Measurements from ENCODE around the gene KY.

- no peak for TF ChIP-seq CTCF (IDR thresholded peaks at IDR 0.05; ENCODE audit: low read depth, low read length)
- no peak for TF ChIP-seq EZH2phosphoT487 (IDR thresholded peaks at IDR 0.05; ENCODE audit: low read depth)
Measured at GRCh38 chr3:134646086-134646485, 4.7 kb downstream of the KY start.

Measured in OCI-LY3 (cell line).